ENCODE measurements around the gene DNASE2.
"Not testable (repeated sequence)": the region's sequence is repeated elsewhere in the genome, so short reads cannot be mapped to it uniquely, and the experiment has no call there.

Gene DNASE2

GRCh38 chr19:12859546-12859945 lies 21.7 kb downstream of the DNASE2 start:
- no peak for DNase-seq

DNA sequence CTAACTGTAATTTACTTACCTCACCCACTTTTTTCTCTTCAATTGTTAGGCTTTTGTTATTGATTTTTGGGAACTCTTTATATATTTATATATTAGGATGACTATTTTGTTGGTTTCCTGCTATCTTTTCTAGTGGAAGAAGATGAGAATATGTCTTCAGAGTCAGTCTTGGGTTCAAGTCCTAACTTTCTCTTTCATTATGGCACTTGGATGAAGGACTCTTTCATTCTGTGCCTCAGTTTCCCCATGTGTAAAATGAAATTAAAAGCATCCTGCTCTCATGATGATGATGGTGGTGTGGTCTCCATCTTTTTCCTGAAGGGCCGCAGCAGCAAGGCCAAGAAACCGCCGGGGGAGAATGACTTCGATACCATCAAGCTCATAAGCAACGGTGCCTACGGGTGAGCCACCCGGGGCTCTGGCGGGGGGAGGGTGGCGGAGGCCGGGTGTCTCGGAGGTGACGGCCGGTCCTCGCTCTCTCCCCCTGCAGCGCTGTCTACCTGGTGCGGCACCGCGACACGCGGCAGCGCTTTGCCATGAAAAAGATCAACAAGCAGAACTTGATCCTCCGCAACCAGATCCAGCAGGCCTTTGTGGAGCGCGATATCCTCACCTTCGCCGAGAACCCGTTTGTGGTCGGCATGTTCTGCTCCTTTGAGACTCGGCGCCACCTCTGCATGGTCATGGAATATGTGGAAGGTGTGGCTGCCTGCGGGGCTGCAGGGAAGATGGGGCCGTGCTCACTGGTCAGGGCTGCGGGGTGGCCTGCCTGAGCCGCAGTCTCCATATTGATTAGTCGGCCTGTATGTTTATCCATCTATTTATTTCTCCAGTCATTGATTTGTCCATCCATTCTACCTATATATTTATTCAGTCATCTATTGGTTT lies 23.0 kb downstream of the DNASE2 start:
- no peak for DNase-seq

- DNase-seq: no peak
Measured at GRCh38 chr19:12856653-12857052, 24.6 kb downstream of the DNASE2 start.

DNA sequence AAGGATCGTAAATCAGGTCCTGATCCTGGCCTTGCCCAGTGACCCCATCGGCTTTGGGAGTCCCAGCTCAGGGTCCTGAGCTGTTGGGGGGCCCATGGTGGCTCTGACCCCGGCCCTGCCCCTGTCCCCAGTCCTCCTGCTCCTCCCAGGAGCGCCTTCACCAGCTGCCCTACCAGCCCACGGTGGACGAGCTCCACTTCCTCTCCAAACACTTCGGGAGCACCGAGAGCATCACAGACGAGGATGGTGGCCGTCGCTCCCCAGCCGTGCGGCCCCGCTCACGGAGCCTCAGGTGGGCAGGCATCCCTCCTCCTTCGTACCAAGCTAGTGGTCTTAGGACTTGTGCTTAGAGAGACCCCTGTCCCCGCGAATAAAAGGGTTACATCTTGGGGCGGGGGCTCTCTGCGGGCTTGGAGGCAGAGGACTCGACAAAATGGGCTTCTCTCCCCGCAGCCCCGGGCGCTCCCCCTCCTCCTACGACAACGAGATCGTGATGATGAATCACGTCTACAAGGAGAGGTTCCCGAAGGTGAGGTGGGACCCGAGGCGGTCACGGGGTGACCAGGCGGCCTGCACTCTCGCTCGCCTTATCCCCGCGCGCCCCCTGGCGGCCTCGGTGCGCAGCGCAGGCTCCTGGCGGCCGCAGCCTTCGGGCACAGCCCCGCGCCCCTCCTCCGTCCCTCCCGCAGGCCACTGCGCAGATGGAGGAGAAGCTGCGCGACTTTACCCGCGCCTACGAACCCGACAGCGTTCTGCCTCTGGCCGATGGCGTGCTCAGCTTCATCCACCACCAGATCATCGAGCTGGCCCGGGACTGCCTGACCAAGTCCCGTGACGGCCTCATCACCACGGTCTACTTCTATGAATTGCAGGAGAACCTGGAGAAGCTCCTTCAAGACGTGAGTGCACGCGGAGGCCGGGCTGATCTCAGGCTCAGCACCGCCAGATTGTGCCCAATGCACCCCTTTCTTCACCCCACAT lies 33.8 kb downstream of the DNASE2 start:
- DNase-seq: peak; percentile 87

GRCh38 chr19:12846613-12847012 lies 34.6 kb downstream of the DNASE2 start:
- not testable (repeated sequence) for DNase-seq

- DNase-seq: no peak
Measured at GRCh38 chr19:12843999-12844732, 37.1 kb downstream of the DNASE2 start.

- DNase-seq: no peak
Measured at GRCh38 chr19:12843328-12843727, 37.9 kb downstream of the DNASE2 start.

DNA sequence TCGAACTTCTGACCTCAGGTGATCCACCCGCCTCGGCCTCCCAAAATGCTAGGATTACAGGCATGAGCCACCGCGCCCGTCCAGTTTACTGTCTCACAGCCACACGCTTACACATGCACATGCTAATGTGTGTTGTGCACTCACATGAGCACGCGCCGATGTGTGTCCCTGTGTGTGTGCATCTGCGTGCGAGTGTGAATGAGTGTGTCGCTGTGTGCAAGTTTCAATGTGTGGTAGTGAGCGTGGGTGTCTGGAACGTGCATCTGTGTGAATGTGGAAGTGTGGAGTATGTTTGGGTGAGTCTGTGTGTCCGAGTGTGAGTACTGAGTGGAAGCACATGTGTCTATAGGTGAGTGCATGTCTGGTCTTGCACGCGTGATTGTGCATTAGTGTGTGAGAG lies 38.7 kb downstream of the DNASE2 start:
- DNase-seq: no peak

DNA sequence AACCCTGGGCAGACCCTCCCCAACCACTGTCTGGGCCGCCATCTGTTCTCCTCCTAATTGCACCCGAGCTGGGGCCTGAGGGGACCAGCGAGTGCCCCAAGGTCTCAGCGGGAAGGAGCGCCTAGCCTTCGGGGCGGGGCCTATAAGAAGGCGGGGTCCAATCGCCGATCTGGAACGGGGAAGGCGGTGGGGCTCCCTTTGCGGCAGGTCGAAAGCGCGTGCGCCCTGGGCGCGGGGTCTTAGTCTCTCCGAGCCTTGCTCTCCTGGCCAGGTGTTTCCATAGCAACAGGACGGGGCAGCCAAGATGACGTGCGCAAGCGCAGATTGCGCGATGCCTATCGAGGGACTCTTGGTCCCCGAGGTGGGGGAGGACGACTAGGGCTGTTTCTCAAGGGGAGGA lies 40.2 kb downstream of the DNASE2 start:
- no peak for DNase-seq

- DNase-seq: peak; percentile 36
Measured at GRCh38 chr19:12840091-12841079, 40.9 kb downstream of the DNASE2 start.

DNA sequence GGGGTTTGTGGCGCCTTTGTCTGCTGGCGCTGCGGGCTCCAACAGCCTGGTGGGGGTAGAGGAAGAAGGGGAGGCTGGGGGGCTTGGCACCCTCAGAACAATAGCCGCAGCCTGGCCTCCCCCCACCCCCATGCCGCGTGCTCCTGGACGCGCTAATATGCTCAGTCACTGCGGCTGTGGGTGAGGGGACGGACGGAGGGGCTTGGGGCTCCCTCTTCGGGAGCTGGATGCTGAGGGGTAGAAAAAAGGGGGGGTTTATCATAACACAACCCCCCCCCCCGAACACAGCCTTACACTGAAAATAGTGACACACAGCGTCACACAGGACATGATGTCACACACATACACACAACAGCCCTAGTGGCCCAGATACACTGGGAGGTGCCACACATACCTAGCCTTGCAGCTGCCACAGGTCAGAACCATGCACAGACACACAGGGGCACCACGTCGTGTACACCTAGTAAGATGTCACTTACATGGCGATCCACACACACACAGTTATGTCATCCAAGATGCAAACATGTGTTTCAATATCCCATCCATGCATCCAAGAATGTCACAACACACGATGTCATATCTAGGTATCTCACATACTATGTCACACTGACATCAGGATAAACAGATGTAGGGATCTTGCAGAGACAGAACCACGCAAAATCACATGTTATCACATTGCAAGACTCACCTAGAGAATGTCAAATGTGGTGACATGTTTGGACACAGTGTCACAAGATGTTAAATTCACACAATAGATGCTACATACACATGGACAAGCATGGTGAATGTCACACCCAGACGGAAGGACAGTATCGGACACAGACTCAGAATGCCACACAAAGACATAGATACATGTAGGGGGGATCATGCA lies 42.1 kb downstream of the DNASE2 start:
- DNase-seq: no peak

DNA sequence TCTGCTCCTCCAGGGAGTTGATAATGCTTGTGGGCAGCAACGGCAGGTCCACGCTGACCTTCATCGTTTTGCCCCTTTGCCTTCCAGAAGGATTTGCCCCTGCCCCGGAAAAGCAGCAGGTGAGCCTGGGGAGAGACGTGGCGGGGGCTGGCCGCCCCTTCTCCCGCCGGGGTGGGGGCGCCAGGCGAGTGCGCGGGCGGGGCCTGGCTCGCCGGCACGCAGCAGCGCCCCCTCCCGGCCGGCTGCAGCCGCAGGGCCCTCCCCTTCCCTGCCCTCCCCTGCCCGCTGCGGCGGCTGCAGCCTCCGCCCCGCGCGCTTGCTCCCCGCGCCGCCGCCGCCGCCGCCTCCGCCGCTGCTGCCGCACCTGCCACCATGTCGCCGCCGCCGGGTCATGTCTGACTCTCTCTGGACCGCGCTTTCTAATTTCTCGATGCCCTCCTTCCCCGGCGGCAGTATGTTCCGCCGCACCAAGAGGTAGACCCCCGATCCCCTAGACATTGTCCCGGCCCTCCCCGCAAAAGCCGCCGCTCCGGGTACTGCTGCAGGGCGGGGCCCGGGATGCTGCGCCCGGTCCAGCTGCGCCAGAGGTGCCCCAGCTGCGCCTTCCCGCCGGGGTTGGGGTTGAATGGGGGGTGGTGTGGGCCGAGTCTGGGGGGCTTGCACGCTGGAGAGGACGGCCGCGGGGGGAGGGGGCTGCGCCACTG lies 42.9 kb downstream of the DNASE2 start, which contains the start of gene MAST1:
Gene MAST1, plus strand, starts transcription at position 334 of the 704 bp plus-strand sequence. Its CDS starts 58 bp downstream, at position 392.
- peak; percentile 34 for DNase-seq

GRCh38 chr19:12837225-12837624 lies 44.0 kb downstream of the DNASE2 start:
- DNase-seq: no peak

GRCh38 chr19:12836529-12836863 lies 44.8 kb downstream of the DNASE2 start:
- DNase-seq: no peak

- DNase-seq: peak; percentile 28
Measured at GRCh38 chr19:12834976-12835757, 46.1 kb downstream of the DNASE2 start.

DNA sequence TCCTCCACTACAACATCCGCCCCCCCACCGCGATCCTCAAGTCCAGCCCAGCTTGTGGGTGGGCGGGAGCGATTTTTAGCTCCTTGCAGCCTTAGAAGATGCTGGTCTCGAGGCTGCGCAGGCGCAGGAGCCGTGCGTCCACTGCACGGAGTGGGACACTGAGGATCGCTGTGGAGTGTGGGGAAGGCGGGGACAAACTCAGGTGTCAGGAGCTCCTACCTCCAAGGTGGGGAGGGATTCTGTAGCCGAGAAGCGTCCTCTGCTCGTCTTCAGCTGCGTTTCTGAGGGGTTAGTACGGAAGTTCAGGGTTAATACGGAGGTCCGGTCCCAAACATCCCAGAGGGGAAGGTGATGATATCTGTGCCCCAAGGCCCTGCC lies 46.7 kb downstream of the DNASE2 start, which contains the start of gene RTBDN:
Gene RTBDN, minus strand, starts transcription at position 14 of the 378 bp plus-strand sequence. CDS start 4,600 bp downstream, outside the sequence.
- no peak for DNase-seq

DNA sequence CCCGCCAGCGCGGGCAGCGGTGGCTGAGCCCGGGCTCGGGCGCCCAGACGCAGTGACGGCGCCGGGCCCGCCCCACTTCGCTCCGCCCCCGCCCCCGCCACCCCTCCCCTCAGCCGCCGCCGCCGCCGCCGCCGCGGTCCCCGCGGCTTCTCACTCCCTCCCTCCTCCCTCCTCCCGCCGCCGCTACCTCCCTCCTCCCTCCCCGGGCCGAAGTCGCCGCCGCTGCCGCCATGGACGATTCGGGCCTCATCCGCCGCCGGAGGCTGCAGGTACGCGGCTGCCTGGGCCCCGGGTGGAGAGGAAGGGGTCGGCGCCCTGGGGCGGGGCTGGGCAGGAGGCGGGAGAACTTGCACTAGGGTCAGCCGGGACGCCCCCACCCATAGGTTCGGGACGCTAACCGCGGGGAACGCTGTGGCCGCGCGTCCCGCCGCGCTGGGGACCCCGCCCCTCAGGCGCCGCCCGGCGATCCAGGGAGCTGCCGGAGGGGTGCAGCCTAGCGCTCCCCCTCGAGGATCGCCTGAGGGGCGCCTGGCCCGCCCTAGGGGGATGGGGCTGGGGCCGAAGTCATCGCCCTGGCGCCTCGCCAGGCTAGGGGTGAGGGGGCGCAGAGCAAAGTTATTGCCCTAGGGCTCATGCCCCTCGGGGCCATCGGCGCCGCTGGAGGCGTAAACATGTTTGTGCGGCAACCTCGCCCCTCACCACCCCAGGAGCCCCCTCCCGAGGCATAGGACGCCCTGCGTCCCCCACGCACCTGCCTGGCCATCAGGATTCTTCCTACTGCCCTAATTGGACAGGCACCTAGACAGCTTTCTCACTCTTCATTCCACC lies 47.3 kb downstream of the DNASE2 start:
- DNase-seq: peak; percentile 34

- DNase-seq: no peak
Measured at GRCh38 chr19:12833418-12833737, 47.9 kb downstream of the DNASE2 start.
